IMR-90 (cell line): Measurements from ENCODE around the gene LYPD5. TPM values are rescaled to one million over a fixed set of nuclear protein-coding genes. Genes with fewer than 3 reads are reported as not detected.

Experiments
- ATAC-seq: fragments of 200-7000 bp; cut with Tn5 transposase; 2 replicates; pipeline ENCODE4 v1.9.1; 2020; ENCODE audit warnings: low read depth, mild to moderate bottlenecking, moderate library complexity
- BruUV-seq: library from RNA; stranded (reverse); fragments of 400-500 nt; replicated peaks from 2 replicates; lab custom pipeline; 2021; lab: Mats Ljungman, UMichigan
- CTCF ChIA-PET: fragments of 300-600 bp; formaldehyde crosslinking; extraction: SDS; loops from one replicate; lab custom pipeline; 2021; ENCODE audit warnings: antibody characterized with exemption; lab: Yijun Ruan, JAX
- POLR2A ChIA-PET: fragments of 300-600 bp; sonication (Branson Sonifier 250); formaldehyde crosslinking; loops from one replicate; lab custom pipeline; 2022; ENCODE audit warnings: antibody characterized with exemption; ENCODE audit not compliant: unreplicated experiment; lab: Charles Lee
- DNase-seq: peaks from one replicate; pipeline ENCODE4 v3.0.0; 2013
- H2AFZ ChIP-seq: replicated peaks from 2 replicates; pipeline ENCODE3; 2013; ENCODE audit warnings: low read length, mild to moderate bottlenecking; ENCODE audit not compliant: poor library complexity
- H2AK5ac ChIP-seq: 2 replicates; pipeline ENCODE4 v1.6.1; 2013; ENCODE audit warnings: low read depth, low read length, inconsistent platforms
- H2AK9ac ChIP-seq: replicated peaks from 2 replicates; pipeline ENCODE3; 2013; ENCODE audit warnings: mild to moderate bottlenecking, low read depth, low read length, moderate library complexity; ENCODE audit not compliant: poor library complexity
- H2BK120ac ChIP-seq: 2 replicates; pipeline ENCODE4 v1.6.1; 2013; ENCODE audit warnings: low read depth, low read length, inconsistent platforms
- H2BK15ac ChIP-seq: 3 replicates; pipeline ENCODE4 v1.6.1; 2013; ENCODE audit warnings: low read depth, low read length, inconsistent platforms
- H2BK20ac ChIP-seq: 2 replicates; pipeline ENCODE4 v1.6.1; 2013; ENCODE audit warnings: low read depth, mild to moderate bottlenecking, inconsistent platforms, low read length, moderate library complexity
- H2BK5ac ChIP-seq: 2 replicates; pipeline ENCODE4 v1.6.1; 2013; ENCODE audit warnings: mild to moderate bottlenecking, low read depth, low read length, inconsistent platforms; ENCODE audit not compliant: poor library complexity, severe bottlenecking
- H3K14ac ChIP-seq: replicated peaks from 2 replicates; pipeline ENCODE4 v1.6.1; 2013; ENCODE audit warnings: low read depth, low read length, inconsistent platforms
- H3K18ac ChIP-seq: 2 replicates; pipeline ENCODE4 v1.6.1; 2013; ENCODE audit warnings: low read depth, low read length, control low read depth
- H3K23ac ChIP-seq: 2 replicates; pipeline ENCODE4 v1.6.1; 2013; ENCODE audit warnings: low read depth, low read length, inconsistent platforms
- H3K27ac ChIP-seq: 2 replicates; pipeline ENCODE4 v1.5.1; 2013; ENCODE audit warnings: mild to moderate bottlenecking, control low read depth, low read length; ENCODE audit not compliant: insufficient read depth
- H3K27me3 ChIP-seq: 2 replicates; pipeline ENCODE4 v1.6.1; 2013; ENCODE audit warnings: low read length; ENCODE audit not compliant: control insufficient read depth, insufficient read depth
- H3K36me3 ChIP-seq: 2 replicates; pipeline ENCODE4 v1.6.1; 2013; ENCODE audit warnings: low read length, mixed read lengths; ENCODE audit not compliant: control insufficient read depth, insufficient read depth
- H3K4ac ChIP-seq: 2 replicates; pipeline ENCODE4 v1.6.1; 2013; ENCODE audit warnings: low read depth, low read length, inconsistent platforms
- H3K4me1 ChIP-seq: 2 replicates; pipeline ENCODE4 v1.6.1; 2013; ENCODE audit warnings: low read length, mixed read lengths; ENCODE audit not compliant: control insufficient read depth, insufficient read depth
- H3K4me2 ChIP-seq: 2 replicates; pipeline ENCODE4 v1.6.1; 2013; ENCODE audit warnings: low read depth, mild to moderate bottlenecking, control low read depth, low read length, moderate library complexity
- H3K4me3 ChIP-seq: 2 replicates; pipeline ENCODE4 v1.5.1; 2013; ENCODE audit warnings: low read depth, mild to moderate bottlenecking, control low read depth, low read length, moderate library complexity; ENCODE audit not compliant: insufficient read depth
- H3K56ac ChIP-seq: 2 replicates; pipeline ENCODE4 v1.6.1; 2013; ENCODE audit warnings: low read length, inconsistent platforms; ENCODE audit not compliant: insufficient read depth; ENCODE audit errors: extremely low read depth
- H3K79me1 ChIP-seq, 2 experiments: 2 replicates each; pipeline ENCODE4 v1.6.1; 2013; ENCODE audit warnings: low read length in 2 of 2, inconsistent platforms in 1 of 2, low read depth in 1 of 2
- H3K9ac ChIP-seq: 2 replicates; pipeline ENCODE4 v1.6.1; 2013; ENCODE audit warnings: low read depth, low read length, control low read depth
- H3K9me1 ChIP-seq: 2 replicates; pipeline ENCODE4 v1.6.1; 2013; ENCODE audit warnings: low read length, inconsistent platforms; ENCODE audit not compliant: insufficient read depth
- H3K9me3 ChIP-seq: 2 replicates; pipeline ENCODE4 v1.6.1; 2013; ENCODE audit warnings: low read length; ENCODE audit not compliant: control insufficient read depth, insufficient read depth
- H4K20me1 ChIP-seq: 2 replicates; pipeline ENCODE4 v1.6.1; 2013; ENCODE audit warnings: low read length, inconsistent platforms; ENCODE audit not compliant: insufficient read depth
- H4K5ac ChIP-seq: 2 replicates; pipeline ENCODE4 v1.6.1; 2013; ENCODE audit warnings: mild to moderate bottlenecking, low read depth, low read length, control low read depth
- H4K8ac ChIP-seq, 2 experiments: 2 replicates each; pipeline ENCODE4 v1.6.1; 2013; ENCODE audit warnings: low read depth in 2 of 2, low read length in 2 of 2, control low read depth in 1 of 2, inconsistent platforms in 1 of 2
- H4K91ac ChIP-seq: 2 replicates; pipeline ENCODE4 v1.6.1; 2013; ENCODE audit warnings: low read depth, low read length, inconsistent platforms; ENCODE audit not compliant: insufficient read depth
- BHLHE40 ChIP-seq: fragments of 150-350 bp; IDR thresholded peaks from 2 replicates; pipeline ENCODE4 v1.6.1; 2016; ENCODE audit warnings: mild to moderate bottlenecking, low read depth, low read length
- CEBPB ChIP-seq: IDR thresholded peaks from 2 replicates; pipeline ENCODE4 v1.6.1; 2012; ENCODE audit warnings: low read depth, low read length, improper control_type of control experiment
- CHD1 ChIP-seq: IDR thresholded peaks from 2 replicates; pipeline ENCODE4 v1.6.1; 2012; ENCODE audit warnings: low read depth, low read length, improper control_type of control experiment
- FOS ChIP-seq: fragments of 150-350 bp; IDR thresholded peaks from 2 replicates; pipeline ENCODE4 v1.6.1; 2016; ENCODE audit warnings: low read depth, low read length
- MAFK ChIP-seq: IDR thresholded peaks from 2 replicates; pipeline ENCODE4 v1.6.1; 2012; ENCODE audit warnings: low read depth, low read length, improper control_type of control experiment
- MAZ ChIP-seq: IDR thresholded peaks from 2 replicates; pipeline ENCODE4 v1.6.1; 2012; ENCODE audit warnings: low read depth, mild to moderate bottlenecking, low read length, improper control_type of control experiment, moderate library complexity, borderline replicate concordance
- MXI1 ChIP-seq: IDR thresholded peaks from 2 replicates; pipeline ENCODE4 v1.6.1; 2012; ENCODE audit warnings: low read depth, mild to moderate bottlenecking, low read length, moderate library complexity, borderline replicate concordance
- NFE2L2 ChIP-seq: fragments of 150-350 bp; IDR thresholded peaks from 2 replicates; pipeline ENCODE4 v1.6.1; 2016; ENCODE audit warnings: low read depth, mild to moderate bottlenecking, low read length
- POLR2A ChIP-seq: IDR thresholded peaks from 2 replicates; pipeline ENCODE4 v1.6.1; 2012; ENCODE audit warnings: mild to moderate bottlenecking, low read depth, low read length
- RAD21 ChIP-seq: IDR thresholded peaks from 2 replicates; pipeline ENCODE4 v1.6.1; 2012; ENCODE audit warnings: low read length, improper control_type of control experiment
- RCOR1 ChIP-seq: IDR thresholded peaks from 2 replicates; pipeline ENCODE4 v1.6.1; 2012; ENCODE audit warnings: mild to moderate bottlenecking, low read length, improper control_type of control experiment; ENCODE audit not compliant: insufficient replicate concordance
- RFX5 ChIP-seq: IDR thresholded peaks from 2 replicates; pipeline ENCODE4 v1.8.0; 2012; ENCODE audit warnings: low read depth, mild to moderate bottlenecking, low read length, moderate library complexity
- SMC3 ChIP-seq: fragments of 150-350 bp; IDR thresholded peaks from 2 replicates; pipeline ENCODE4 v1.6.1; 2016; ENCODE audit warnings: low read depth, mild to moderate bottlenecking, antibody characterized with exemption, low read length, moderate library complexity
- WGBS, 2 experiments: methylation state at CpG; one replicate each; pipeline versions ENCODE4 v1.1.5 to v1.1.7; 2013; ENCODE audit warnings: missing lambda C conversion rate in 2 of 2; ENCODE audit not compliant: insufficient read length in 1 of 2; ENCODE audit errors: extremely low coverage in 2 of 2; 5-methylcytosine and 5-hydroxymethylcytosine counted together
- dilution Hi-C: fragments of 300-500 bp; cut with HindIII; formaldehyde crosslinking; loops from one replicate; pipeline ENCODE4 v1.14.3; 2018; ENCODE audit warnings: low sequenced_read_pairs; ENCODE audit not compliant: unreplicated experiment
- in situ Hi-C: fragments of 300-500 bp; cut with MboI; formaldehyde crosslinking; loops from 3 replicates; pipeline ENCODE4 v1.14.3; 2019; ENCODE audit warnings: low sequenced_read_pairs, inconsistent platforms, mixed read lengths
- intact Hi-C: fragments of 100-400 bp; cut with micrococcal nuclease; formaldehyde crosslinking; loops from 2 replicates; pipeline ENCODE4 v1.10.0; 2022
- polyA plus RNA-seq, 3 experiments: library from polyadenylated mRNA; depleted of rRNA; stranded (reverse); fragments of >200 nt; gene quantifications; 2 replicates each; pipeline ENCODE4 v1.2.3, GENCODE V29; 2012; ENCODE audit warnings: low replicate concordance in 1 of 3
- total RNA-seq: library from RNA; depleted of rRNA; stranded (reverse); fragments of >200 nt; gene quantifications from 2 replicates; pipeline ENCODE4 v1.2.3, GENCODE V29; 2012
- TF ChIP-seq, protein P1 (sequence below): conservative IDR thresholded peaks from 2 replicates; pipeline ENCODE4 v1.5.1; 2012; ENCODE audit warnings: mild to moderate bottlenecking, low read depth, low read length, improper control_type of control experiment
- TF ChIP-seq, protein P2 (sequence below): fragments of 150-350 bp; IDR thresholded peaks from 2 replicates; pipeline ENCODE4 v1.6.1; 2017; ENCODE audit warnings: mild to moderate bottlenecking, antibody characterized with exemption, low read length, low read depth
- TF ChIP-seq, protein P3 (sequence below): fragments of 150-350 bp; IDR thresholded peaks from 2 replicates; pipeline ENCODE4 v1.6.1; 2016; ENCODE audit warnings: low read depth, mild to moderate bottlenecking, low read length, moderate library complexity, borderline replicate concordance

Gene LYPD5
- total and polyA plus RNA-seq, 2 of the 4 experiments (the other 2 are of a cell fraction): 0.31 to 0.36 TPM

DNA sequence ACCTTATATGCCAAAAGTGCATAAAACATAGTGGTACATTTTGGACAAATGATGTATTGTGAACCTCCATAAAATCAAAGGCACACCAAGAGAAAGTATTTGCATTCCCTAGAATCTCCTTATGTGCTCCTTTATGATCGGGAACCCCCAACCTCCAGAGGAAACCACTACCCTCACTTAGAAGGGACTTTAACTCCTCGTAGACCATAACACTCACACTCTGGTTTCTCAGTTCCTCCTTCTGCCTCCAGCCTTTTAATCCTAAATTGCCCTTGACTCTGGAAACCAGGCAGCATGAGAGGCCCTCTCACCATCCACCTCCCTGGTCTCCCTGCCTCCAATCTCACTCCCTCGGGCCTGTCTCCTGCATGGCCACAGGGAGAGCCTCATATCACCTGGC lies 11.7 kb downstream of the LYPD5 start:
- ChIA-PET POLR2A (no interaction called here), CTCF (interaction anchor here (1.1 kb wide), 1 partner anchor 19 kb away, joined by 3 read pairs; no protein-coding TSS in a partner anchor)
- dilution Hi-C loops: no loop called here

More for the DNA sequence above, 11.7 kb downstream of the LYPD5 start:
- Histone ChIP-seq H3K18ac (no peak overlapping the region), H3K36me3 (no peaks in the 10 kb centered on the region), H3K4me2 (no peak overlapping the region), H3K56ac (no peak overlapping the region), H3K9me3 (peaks cover 2% of the 10 kb centered on the region; the same call in 1 of the 2 replicates), H3K4ac (no peak overlapping the region), H2AK9ac (no peak overlapping the region), H2AFZ (no peak overlapping the region), H3K27ac (no peak overlapping the region), H3K27me3 (peaks cover 9% of the 10 kb centered on the region), H3K4me3 (no peak overlapping the region), H4K8ac (no peak overlapping the region), H4K5ac (no peak overlapping the region), H2AK5ac (no peak overlapping the region), H4K20me1 (no peaks in the 10 kb centered on the region), H3K79me1 (no peaks in the 10 kb centered on the region), H2BK15ac (no peak overlapping the region), H3K4me1 (no peaks in the 10 kb centered on the region), H3K23ac (no peak overlapping the region), H4K91ac (no peak overlapping the region), H2BK5ac (no peak overlapping the region), H2BK120ac (no peak overlapping the region), H3K14ac (no peak overlapping the region), H3K9ac (no peak overlapping the region), H3K9me1 (no peaks in the 10 kb centered on the region; the same call in 1 of the 2 replicates), H2BK20ac (no peak overlapping the region)
- in situ Hi-C loops (no loop called here), intact Hi-C loops (no loop called here)
- TF ChIP-seq MAZ (no peak), NFE2L2 (no peak), RFX5 (no peak), CHD1 (no peak), RCOR1 (no peak), MXI1 (no peak), MAFK (no peak), FOS (no peak), RAD21 (no peak), BHLHE40 (no peak), CEBPB (no peak), POLR2A (no peak), SMC3 (no peak)
- TF ChIP-seq, protein P1, sequence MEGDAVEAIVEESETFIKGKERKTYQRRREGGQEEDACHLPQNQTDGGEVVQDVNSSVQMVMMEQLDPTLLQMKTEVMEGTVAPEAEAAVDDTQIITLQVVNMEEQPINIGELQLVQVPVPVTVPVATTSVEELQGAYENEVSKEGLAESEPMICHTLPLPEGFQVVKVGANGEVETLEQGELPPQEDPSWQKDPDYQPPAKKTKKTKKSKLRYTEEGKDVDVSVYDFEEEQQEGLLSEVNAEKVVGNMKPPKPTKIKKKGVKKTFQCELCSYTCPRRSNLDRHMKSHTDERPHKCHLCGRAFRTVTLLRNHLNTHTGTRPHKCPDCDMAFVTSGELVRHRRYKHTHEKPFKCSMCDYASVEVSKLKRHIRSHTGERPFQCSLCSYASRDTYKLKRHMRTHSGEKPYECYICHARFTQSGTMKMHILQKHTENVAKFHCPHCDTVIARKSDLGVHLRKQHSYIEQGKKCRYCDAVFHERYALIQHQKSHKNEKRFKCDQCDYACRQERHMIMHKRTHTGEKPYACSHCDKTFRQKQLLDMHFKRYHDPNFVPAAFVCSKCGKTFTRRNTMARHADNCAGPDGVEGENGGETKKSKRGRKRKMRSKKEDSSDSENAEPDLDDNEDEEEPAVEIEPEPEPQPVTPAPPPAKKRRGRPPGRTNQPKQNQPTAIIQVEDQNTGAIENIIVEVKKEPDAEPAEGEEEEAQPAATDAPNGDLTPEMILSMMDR: no peak
- TF ChIP-seq, protein P2, sequence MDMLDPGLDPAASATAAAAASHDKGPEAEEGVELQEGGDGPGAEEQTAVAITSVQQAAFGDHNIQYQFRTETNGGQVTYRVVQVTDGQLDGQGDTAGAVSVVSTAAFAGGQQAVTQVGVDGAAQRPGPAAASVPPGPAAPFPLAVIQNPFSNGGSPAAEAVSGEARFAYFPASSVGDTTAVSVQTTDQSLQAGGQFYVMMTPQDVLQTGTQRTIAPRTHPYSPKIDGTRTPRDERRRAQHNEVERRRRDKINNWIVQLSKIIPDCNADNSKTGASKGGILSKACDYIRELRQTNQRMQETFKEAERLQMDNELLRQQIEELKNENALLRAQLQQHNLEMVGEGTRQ: no peak
- TF ChIP-seq, protein P3, sequence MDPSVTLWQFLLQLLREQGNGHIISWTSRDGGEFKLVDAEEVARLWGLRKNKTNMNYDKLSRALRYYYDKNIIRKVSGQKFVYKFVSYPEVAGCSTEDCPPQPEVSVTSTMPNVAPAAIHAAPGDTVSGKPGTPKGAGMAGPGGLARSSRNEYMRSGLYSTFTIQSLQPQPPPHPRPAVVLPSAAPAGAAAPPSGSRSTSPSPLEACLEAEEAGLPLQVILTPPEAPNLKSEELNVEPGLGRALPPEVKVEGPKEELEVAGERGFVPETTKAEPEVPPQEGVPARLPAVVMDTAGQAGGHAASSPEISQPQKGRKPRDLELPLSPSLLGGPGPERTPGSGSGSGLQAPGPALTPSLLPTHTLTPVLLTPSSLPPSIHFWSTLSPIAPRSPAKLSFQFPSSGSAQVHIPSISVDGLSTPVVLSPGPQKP: no peak
- no TSS peak for BruUV-seq
- DNase-seq (no peak), ATAC-seq (no peak)
- 42% methylated on average over 2 of the region's 3 CpGs; no CpG with 5 or more reads in 1 of the 2 experiments for whole genome bisulfite sequencing, 2 experiments
